Nephron progenitor cell (in vitro differentiated cells): ENCODE results near the gene CT47B1.

ENCODE experiments used
- DNase-seq: peaks from one replicate; pipeline ENCODE4 v3.0.0; 2021
- H3K27ac Mint-ChIP-seq: 2 replicates; pipeline ENCODE4 v1.8.0; 2021; ENCODE audit warnings: mild to moderate bottlenecking, moderate library complexity, mixed read lengths
- H3K27me3 Mint-ChIP-seq: 2 replicates; pipeline ENCODE4 v1.8.0; 2021; ENCODE audit warnings: mild to moderate bottlenecking, low read depth, mixed read lengths; ENCODE audit not compliant: poor library complexity
- H3K36me3 Mint-ChIP-seq: 2 replicates; pipeline ENCODE4 v1.8.0; 2021; ENCODE audit warnings: low read depth, mixed read lengths
- H3K4me1 Mint-ChIP-seq: 2 replicates; pipeline ENCODE4 v1.8.0; 2021; ENCODE audit warnings: mixed read lengths
- H3K4me3 Mint-ChIP-seq: 2 replicates; pipeline ENCODE4 v1.8.0; 2021; ENCODE audit warnings: mild to moderate bottlenecking, moderate library complexity, mixed read lengths
- H3K9me3 Mint-ChIP-seq: 2 replicates; pipeline ENCODE4 v1.8.0; 2021; ENCODE audit warnings: mild to moderate bottlenecking, moderate library complexity, mixed read lengths
- CTCF ChIP-seq: fragments of 200-600 bp; sonication (generic); IDR thresholded peaks from 2 replicates; pipeline ENCODE4 v1.5.0; 2021; ENCODE audit warnings: antibody characterized with exemption

Gene CT47B1

GRCh38 chrX:120824021-120824420 lies 51.6 kb downstream of the CT47B1 start:
- no peaks in the 10 kb centered on the region for H3K36me3 Mint-ChIP-seq
- H3K27me3 Mint-ChIP-seq: no peaks in the 10 kb centered on the region
- no peak for TF ChIP-seq CTCF
- no peaks in the 10 kb centered on the region for H3K4me1 Mint-ChIP-seq
- no peak overlapping the region for H3K27ac Mint-ChIP-seq
- no peak for DNase-seq
- H3K9me3 Mint-ChIP-seq: peaks cover 39% of the 10 kb centered on the region
- no peak overlapping the region for H3K4me3 Mint-ChIP-seq

- no peaks in the 10 kb centered on the region for H3K4me1 Mint-ChIP-seq
- no peak overlapping the region for H3K27ac Mint-ChIP-seq
- no peak for TF ChIP-seq CTCF
- no peak for DNase-seq
- H3K27me3 Mint-ChIP-seq: no peaks in the 10 kb centered on the region
- H3K36me3 Mint-ChIP-seq: no peaks in the 10 kb centered on the region
- no peak overlapping the region for H3K4me3 Mint-ChIP-seq
- peaks cover 34% of the 10 kb centered on the region for H3K9me3 Mint-ChIP-seq
These were observed 52.1 kb downstream of the CT47B1 start for GRCh38 chrX:120823556-120823955.
